Activated naive CD8-positive, alpha-beta T cell (primary cell): Measurements from ENCODE around the gene CCDC28A.

Experiments
- H3K27ac Mint-ChIP-seq: one replicate; pipeline ENCODE4 v1.8.0; 2021; ENCODE audit warnings: mixed read lengths
- H3K27me3 Mint-ChIP-seq: one replicate; pipeline ENCODE4 v1.8.0; 2021; ENCODE audit warnings: mixed read lengths
- H3K36me3 Mint-ChIP-seq: one replicate; pipeline ENCODE4 v1.8.0; 2021; ENCODE audit warnings: mixed read lengths
- H3K4me1 Mint-ChIP-seq: one replicate; pipeline ENCODE4 v1.8.0; 2021; ENCODE audit warnings: low read depth, mixed read lengths
- H3K4me3 Mint-ChIP-seq: one replicate; pipeline ENCODE4 v1.8.0; 2021; ENCODE audit warnings: mild to moderate bottlenecking, mixed read lengths
- H3K9me3 Mint-ChIP-seq: one replicate; pipeline ENCODE4 v1.8.0; 2021; ENCODE audit warnings: low read depth, mixed read lengths

Gene CCDC28A

GRCh38 chr6:138806889-138807288, 33.3 kb downstream of the CCDC28A start:
- peaks cover 3% of the 10 kb centered on the region for H3K27me3 Mint-ChIP-seq
- no peaks in the 10 kb centered on the region for H3K36me3 Mint-ChIP-seq
- no peaks in the 10 kb centered on the region for H3K4me1 Mint-ChIP-seq
- H3K27ac Mint-ChIP-seq = no peak overlapping the region
- H3K9me3 Mint-ChIP-seq = no peaks in the 10 kb centered on the region
- H3K4me3 Mint-ChIP-seq = no peak overlapping the region

GRCh38 chr6:138809677-138810076, 36.1 kb downstream of the CCDC28A start:
- Mint-ChIP-seq H3K27me3 (peaks cover 3% of the 10 kb centered on the region), H3K27ac (no peak overlapping the region), H3K36me3 (no peaks in the 10 kb centered on the region), H3K4me3 (no peak overlapping the region), H3K9me3 (no peaks in the 10 kb centered on the region), H3K4me1 (no peaks in the 10 kb centered on the region)

GRCh38 chr6:138811866-138812265, 38.3 kb downstream of the CCDC28A start:
- Mint-ChIP-seq H3K27me3 (no peaks in the 10 kb centered on the region), H3K9me3 (no peaks in the 10 kb centered on the region), H3K36me3 (no peaks in the 10 kb centered on the region), H3K27ac (no peak overlapping the region), H3K4me3 (no peak overlapping the region), H3K4me1 (no peaks in the 10 kb centered on the region)

- no peaks in the 10 kb centered on the region for H3K27me3 Mint-ChIP-seq
- H3K4me3 Mint-ChIP-seq = no peak overlapping the region
- H3K36me3 Mint-ChIP-seq = no peaks in the 10 kb centered on the region
- H3K9me3 Mint-ChIP-seq = no peaks in the 10 kb centered on the region
- peaks cover 1% of the 10 kb centered on the region for H3K4me1 Mint-ChIP-seq
- no peak overlapping the region for H3K27ac Mint-ChIP-seq
Measured at GRCh38 chr6:138814179-138814834, 40.7 kb downstream of the CCDC28A start.

GRCh38 chr6:138815221-138815620, 41.7 kb downstream of the CCDC28A start:
- Mint-ChIP-seq H3K4me1 (peaks cover 1% of the 10 kb centered on the region), H3K27me3 (no peaks in the 10 kb centered on the region), H3K36me3 (no peaks in the 10 kb centered on the region), H3K27ac (no peak overlapping the region), H3K4me3 (no peak overlapping the region), H3K9me3 (no peaks in the 10 kb centered on the region)

- no peaks in the 10 kb centered on the region for H3K9me3 Mint-ChIP-seq
- no peak overlapping the region for H3K4me3 Mint-ChIP-seq
- no peak overlapping the region for H3K27ac Mint-ChIP-seq
- no peaks in the 10 kb centered on the region for H3K36me3 Mint-ChIP-seq
- peaks cover 1% of the 10 kb centered on the region for H3K4me1 Mint-ChIP-seq
- no peaks in the 10 kb centered on the region for H3K27me3 Mint-ChIP-seq
Measured at GRCh38 chr6:138815797-138816528, 42.4 kb downstream of the CCDC28A start.

GRCh38 chr6:138817799-138818198, 44.2 kb downstream of the CCDC28A start:
- Mint-ChIP-seq H3K27me3 (no peaks in the 10 kb centered on the region), H3K27ac (no peak overlapping the region), H3K4me3 (no peak overlapping the region), H3K4me1 (peaks cover 1% of the 10 kb centered on the region), H3K36me3 (no peaks in the 10 kb centered on the region), H3K9me3 (no peaks in the 10 kb centered on the region)

GRCh38 chr6:138818496-138819194, 45.1 kb downstream of the CCDC28A start:
- H3K27ac Mint-ChIP-seq = no peak overlapping the region

GRCh38 chr6:138821519-138821918, 48.0 kb downstream of the CCDC28A start:
- Mint-ChIP-seq H3K9me3 (no peaks in the 10 kb centered on the region), H3K27me3 (no peaks in the 10 kb centered on the region), H3K4me1 (peaks cover 8% of the 10 kb centered on the region), H3K36me3 (no peaks in the 10 kb centered on the region), H3K27ac (no peak overlapping the region), H3K4me3 (no peak overlapping the region)

More at GRCh38 chr6:138818496-138819194, 45.1 kb downstream of the CCDC28A start:
- Mint-ChIP-seq H3K27me3 (no peaks in the 10 kb centered on the region), H3K36me3 (no peaks in the 10 kb centered on the region), H3K9me3 (no peaks in the 10 kb centered on the region), H3K4me1 (peaks cover 1% of the 10 kb centered on the region), H3K4me3 (no peak overlapping the region)

GRCh38 chr6:138824482-138825144, 51.0 kb downstream of the CCDC28A start:
- H3K36me3 Mint-ChIP-seq = no peaks in the 10 kb centered on the region
- no peaks in the 10 kb centered on the region for H3K27me3 Mint-ChIP-seq
- H3K4me1 Mint-ChIP-seq = peaks cover 7% of the 10 kb centered on the region
- no peak overlapping the region for H3K4me3 Mint-ChIP-seq
- H3K27ac Mint-ChIP-seq = no peak overlapping the region
- H3K9me3 Mint-ChIP-seq = no peaks in the 10 kb centered on the region

- Mint-ChIP-seq H3K4me3 (no peak overlapping the region), H3K27me3 (no peaks in the 10 kb centered on the region), H3K36me3 (no peaks in the 10 kb centered on the region), H3K4me1 (no peaks in the 10 kb centered on the region), H3K9me3 (no peaks in the 10 kb centered on the region), H3K27ac (no peak overlapping the region)
Measured at GRCh38 chr6:138830248-138830647, 56.7 kb downstream of the CCDC28A start.

GRCh38 chr6:138832182-138832581, 58.6 kb downstream of the CCDC28A start:
- H3K27ac Mint-ChIP-seq = no peak overlapping the region
- H3K4me3 Mint-ChIP-seq = no peak overlapping the region
- no peaks in the 10 kb centered on the region for H3K27me3 Mint-ChIP-seq
- no peaks in the 10 kb centered on the region for H3K36me3 Mint-ChIP-seq
- H3K4me1 Mint-ChIP-seq = no peaks in the 10 kb centered on the region
- no peaks in the 10 kb centered on the region for H3K9me3 Mint-ChIP-seq

- Mint-ChIP-seq H3K4me1 (no peaks in the 10 kb centered on the region), H3K4me3 (no peak overlapping the region), H3K27me3 (no peaks in the 10 kb centered on the region), H3K9me3 (no peaks in the 10 kb centered on the region), H3K27ac (no peak overlapping the region), H3K36me3 (no peaks in the 10 kb centered on the region)
Measured at GRCh38 chr6:138833816-138834539, 60.4 kb downstream of the CCDC28A start.

GRCh38 chr6:138837246-138837645, 63.7 kb downstream of the CCDC28A start:
- no peak overlapping the region for H3K27ac Mint-ChIP-seq
- H3K4me3 Mint-ChIP-seq = no peak overlapping the region
- peaks cover 2% of the 10 kb centered on the region for H3K36me3 Mint-ChIP-seq
- no peaks in the 10 kb centered on the region for H3K27me3 Mint-ChIP-seq
- H3K9me3 Mint-ChIP-seq = peaks cover 4% of the 10 kb centered on the region
- no peaks in the 10 kb centered on the region for H3K4me1 Mint-ChIP-seq
